GM23338 (cell line): ENCODE measurements around the gene STIM1. TPM values are rescaled to one million over a fixed set of nuclear protein-coding genes. Genes with fewer than 3 reads are reported as not detected.

Experiments used
- ATAC-seq: fragments of 200-7000 bp; cut with Tn5 transposase; 3 replicates; pipeline ENCODE4 v1.9.1; 2020
- DNase-seq: peaks from one replicate; pipeline ENCODE4 v3.0.0-alpha.2; 2015; ENCODE audit warnings: low spot score
- H2AFZ ChIP-seq: fragments of 200-600 bp; sonication (generic); 2 replicates; pipeline ENCODE4 v1.8.0; 2016; ENCODE audit warnings: antibody characterized with exemption, mild to moderate bottlenecking, moderate library complexity
- H3F3A ChIP-seq: fragments of 200-600 bp; sonication (generic); replicated peaks from 2 replicates; pipeline ENCODE4 v1.8.0; 2017; ENCODE audit warnings: antibody characterized with exemption, mixed run types, low read depth
- H3K27ac ChIP-seq: fragments of 200-600 bp; sonication (generic); 2 replicates; pipeline ENCODE4 v1.6.1; 2016; ENCODE audit warnings: low read depth
- H3K27me3 ChIP-seq: fragments of 200-600 bp; sonication (generic); 2 replicates; pipeline ENCODE4 v1.8.0; 2016; ENCODE audit warnings: mild to moderate bottlenecking, mixed run types, moderate library complexity; ENCODE audit not compliant: insufficient read depth
- H3K36me3 ChIP-seq: fragments of 200-600 bp; sonication (generic); 2 replicates; pipeline ENCODE4 v1.8.0; 2016; ENCODE audit warnings: mild to moderate bottlenecking; ENCODE audit not compliant: insufficient read depth
- H3K4me1 ChIP-seq: fragments of 200-600 bp; sonication (generic); 2 replicates; pipeline ENCODE4 v1.8.0; 2016; ENCODE audit warnings: mild to moderate bottlenecking, moderate library complexity; ENCODE audit not compliant: insufficient read depth
- H3K4me2 ChIP-seq: fragments of 200-600 bp; sonication (generic); 2 replicates; pipeline ENCODE4 v1.7.1; 2017; ENCODE audit warnings: mixed run types
- H3K4me3 ChIP-seq: fragments of 200-600 bp; sonication (generic); 2 replicates; pipeline ENCODE4 v1.6.1; 2016; ENCODE audit warnings: mixed run types
- H3K79me2 ChIP-seq: fragments of 200-600 bp; sonication (generic); replicated peaks from 2 replicates; pipeline ENCODE4 v1.8.0; 2017; ENCODE audit warnings: mild to moderate bottlenecking; ENCODE audit not compliant: insufficient read depth
- H3K9me2 ChIP-seq: fragments of 200-600 bp; sonication (generic); 2 replicates; pipeline ENCODE4 v1.8.0; 2017; ENCODE audit not compliant: insufficient read depth
- H4K20me1 ChIP-seq: fragments of 200-600 bp; sonication (generic); replicated peaks from 2 replicates; pipeline ENCODE4 v1.8.0; 2017; ENCODE audit warnings: mild to moderate bottlenecking; ENCODE audit not compliant: insufficient read depth
- H3K27ac Mint-ChIP-seq: 2 replicates; pipeline ENCODE4 v1.8.0; 2020; ENCODE audit warnings: inconsistent platforms, mild to moderate bottlenecking, moderate library complexity, mixed read lengths
- H3K27me3 Mint-ChIP-seq: 3 replicates; pipeline ENCODE4 v1.8.0; 2022; ENCODE audit warnings: low read depth, mild to moderate bottlenecking, moderate library complexity, mixed read lengths, inconsistent platforms; ENCODE audit not compliant: insufficient read depth, poor library complexity
- H3K36me3 Mint-ChIP-seq: 3 replicates; pipeline ENCODE4 v1.8.0; 2021; ENCODE audit warnings: low read depth, mild to moderate bottlenecking, inconsistent platforms, moderate library complexity, mixed read lengths
- H3K4me1 Mint-ChIP-seq: 3 replicates; pipeline ENCODE4 v1.8.0; 2020; ENCODE audit warnings: mild to moderate bottlenecking, inconsistent platforms, mixed read lengths
- H3K4me3 Mint-ChIP-seq: 3 replicates; pipeline ENCODE4 v1.8.0; 2021; ENCODE audit warnings: moderate library complexity, mild to moderate bottlenecking, inconsistent platforms, mixed read lengths
- H3K9me3 Mint-ChIP-seq: 3 replicates; pipeline ENCODE4 v1.8.0; 2020; ENCODE audit warnings: moderate library complexity, mild to moderate bottlenecking, inconsistent platforms, mixed read lengths
- CREB1 ChIP-seq: fragments of 250-450 bp; sonication (Bioruptor Pico); IDR thresholded peaks from 2 replicates; pipeline ENCODE4 v1.5.0; 2020; ENCODE audit warnings: low read depth, mild to moderate bottlenecking, moderate library complexity
- EZH2 ChIP-seq: fragments of 200-600 bp; sonication (generic); IDR thresholded peaks from one replicate; pipeline ENCODE4 v1.8.0; 2017; ENCODE audit warnings: antibody characterized with exemption, mild to moderate bottlenecking, low read depth; ENCODE audit not compliant: unreplicated experiment
- EZH2phosphoT487 ChIP-seq: fragments of 200-600 bp; sonication (generic); IDR thresholded peaks from one replicate; pipeline ENCODE4 v1.8.1; 2018; ENCODE audit warnings: antibody characterized with exemption; ENCODE audit not compliant: unreplicated experiment
- JUNB ChIP-seq: IDR thresholded peaks from one replicate; pipeline ENCODE4 v1.6.1; 2016; ENCODE audit warnings: antibody characterized with exemption; ENCODE audit not compliant: unreplicated experiment
- NANOG ChIP-seq: IDR thresholded peaks from 2 replicates; pipeline ENCODE4 v1.6.1; 2016; ENCODE audit warnings: antibody characterized with exemption, borderline replicate concordance
- POLR2AphosphoS5 ChIP-seq: IDR thresholded peaks from 2 replicates; pipeline ENCODE4 v1.6.1; 2016; ENCODE audit warnings: antibody characterized with exemption, low read depth
- STAT1 ChIP-seq: IDR thresholded peaks from one replicate; pipeline ENCODE4 v1.6.1; 2016; ENCODE audit warnings: antibody characterized with exemption; ENCODE audit not compliant: unreplicated experiment
- ZNF114 ChIP-seq: fragments of 250-450 bp; sonication (Bioruptor Pico); IDR thresholded peaks from 2 replicates; pipeline ENCODE4 v1.5.0; 2020; ENCODE audit warnings: mild to moderate bottlenecking, moderate library complexity
- ZNF331 ChIP-seq: fragments of 250-450 bp; sonication (Bioruptor Pico); IDR thresholded peaks from 2 replicates; pipeline ENCODE4 v1.5.0; 2020; ENCODE audit warnings: low read depth, mild to moderate bottlenecking, moderate library complexity
- polyA plus RNA-seq: library from polyadenylated mRNA; unstranded; fragments of >200 nt; fragmentation: Nextera tagmentation; extraction: Ambion mirVana; gene quantifications from 2 replicates; pipeline ENCODE4 v1.2.1, GENCODE V29; 2016
- total RNA-seq: library from RNA; depleted of rRNA; stranded (reverse); fragments of >200 nt; shearing (Covaris generic); gene quantifications from 2 replicates; pipeline ENCODE4 v1.2.3, GENCODE V29; 2014
- TF ChIP-seq, protein P1 (sequence below): IDR thresholded peaks from 2 replicates; pipeline ENCODE4 v1.6.1; 2016; ENCODE audit warnings: antibody characterized with exemption
- TF ChIP-seq, protein P2 (sequence below): fragments of 250-450 bp; sonication (Bioruptor Pico); IDR thresholded peaks from 2 replicates; pipeline ENCODE4 v1.5.0; 2020; ENCODE audit warnings: mild to moderate bottlenecking, moderate library complexity
- TF ChIP-seq, protein P3 (sequence below): IDR thresholded peaks from one replicate; pipeline ENCODE4 v1.6.1; 2018; ENCODE audit warnings: antibody characterized with exemption; ENCODE audit not compliant: unreplicated experiment
- TF ChIP-seq, protein P4 (sequence below), 2 experiments: fragments of 200-600 bp in 1 of 2; sonication (generic) in 1 of 2; conservative IDR thresholded peaks; 2 replicates each; pipeline versions ENCODE4 v1.5.1 to v1.6.1; 2016 to 2017; ENCODE audit warnings: antibody characterized with exemption in 2 of 2, low read depth in 2 of 2, mild to moderate bottlenecking in 2 of 2, moderate library complexity in 1 of 2

STIM1 gene
- total and polyA plus RNA-seq, 2 experiments from 2014 or later = 3.5 to 14.0 TPM

DNA sequence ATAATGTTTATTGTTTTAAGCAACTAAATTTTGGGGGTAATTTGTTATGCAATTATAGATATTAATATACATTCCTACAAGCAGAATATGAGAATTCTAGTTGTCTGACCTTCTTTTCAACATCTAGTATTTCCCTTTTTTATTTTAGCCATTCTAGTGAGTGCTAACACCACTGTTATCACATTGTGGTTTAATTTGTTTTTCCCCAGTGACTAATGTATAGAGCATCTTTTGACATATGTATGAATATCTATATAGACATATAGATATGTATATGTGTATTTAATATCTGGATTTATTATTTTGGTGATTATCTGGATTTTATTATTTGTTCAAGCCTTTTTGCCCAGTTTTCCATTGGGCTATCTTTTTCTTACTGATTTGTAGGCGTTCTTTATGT is 66.6 kb downstream of the STIM1 start:
- Histone ChIP-seq H3K4me3 (no peak overlapping the region), H3K4me1 (no peaks in the 10 kb centered on the region), H3K27me3 (no peaks in the 10 kb centered on the region), H3K9me2 (no peaks in the 10 kb centered on the region; the same call in 1 of the 2 replicates), H3K36me3 (no peaks in the 10 kb centered on the region), H3F3A (no peaks in the 10 kb centered on the region), H2AFZ (no peak overlapping the region), H4K20me1 (no peaks in the 10 kb centered on the region), H3K4me2 (no peak overlapping the region), H3K79me2 (no peaks in the 10 kb centered on the region), H3K27ac (no peak overlapping the region)
- DNase-seq = no peak
- Mint-ChIP-seq H3K36me3 (no peaks in the 10 kb centered on the region; the same call in 2 of the 3 replicates), H3K4me1 (no peaks in the 10 kb centered on the region), H3K4me3 (no peak overlapping the region), H3K9me3 (no peaks in the 10 kb centered on the region; the same call in 1 of the 3 replicates), H3K27ac (no peak overlapping the region), H3K27me3 (no peaks in the 10 kb centered on the region)
- TF ChIP-seq JUNB (no peak), ZNF331 (CRISPR knock-in tag) (no peak), STAT1 (no peak), NANOG (no peak), CREB1 (no peak), EZH2 (no peak), POLR2AphosphoS5 (no peak), ZNF114 (CRISPR knock-in tag) (no peak), EZH2phosphoT487 (no peak)
- TF ChIP-seq, protein P1, sequence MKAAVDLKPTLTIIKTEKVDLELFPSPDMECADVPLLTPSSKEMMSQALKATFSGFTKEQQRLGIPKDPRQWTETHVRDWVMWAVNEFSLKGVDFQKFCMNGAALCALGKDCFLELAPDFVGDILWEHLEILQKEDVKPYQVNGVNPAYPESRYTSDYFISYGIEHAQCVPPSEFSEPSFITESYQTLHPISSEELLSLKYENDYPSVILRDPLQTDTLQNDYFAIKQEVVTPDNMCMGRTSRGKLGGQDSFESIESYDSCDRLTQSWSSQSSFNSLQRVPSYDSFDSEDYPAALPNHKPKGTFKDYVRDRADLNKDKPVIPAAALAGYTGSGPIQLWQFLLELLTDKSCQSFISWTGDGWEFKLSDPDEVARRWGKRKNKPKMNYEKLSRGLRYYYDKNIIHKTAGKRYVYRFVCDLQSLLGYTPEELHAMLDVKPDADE = no peak
- TF ChIP-seq, protein P2, sequence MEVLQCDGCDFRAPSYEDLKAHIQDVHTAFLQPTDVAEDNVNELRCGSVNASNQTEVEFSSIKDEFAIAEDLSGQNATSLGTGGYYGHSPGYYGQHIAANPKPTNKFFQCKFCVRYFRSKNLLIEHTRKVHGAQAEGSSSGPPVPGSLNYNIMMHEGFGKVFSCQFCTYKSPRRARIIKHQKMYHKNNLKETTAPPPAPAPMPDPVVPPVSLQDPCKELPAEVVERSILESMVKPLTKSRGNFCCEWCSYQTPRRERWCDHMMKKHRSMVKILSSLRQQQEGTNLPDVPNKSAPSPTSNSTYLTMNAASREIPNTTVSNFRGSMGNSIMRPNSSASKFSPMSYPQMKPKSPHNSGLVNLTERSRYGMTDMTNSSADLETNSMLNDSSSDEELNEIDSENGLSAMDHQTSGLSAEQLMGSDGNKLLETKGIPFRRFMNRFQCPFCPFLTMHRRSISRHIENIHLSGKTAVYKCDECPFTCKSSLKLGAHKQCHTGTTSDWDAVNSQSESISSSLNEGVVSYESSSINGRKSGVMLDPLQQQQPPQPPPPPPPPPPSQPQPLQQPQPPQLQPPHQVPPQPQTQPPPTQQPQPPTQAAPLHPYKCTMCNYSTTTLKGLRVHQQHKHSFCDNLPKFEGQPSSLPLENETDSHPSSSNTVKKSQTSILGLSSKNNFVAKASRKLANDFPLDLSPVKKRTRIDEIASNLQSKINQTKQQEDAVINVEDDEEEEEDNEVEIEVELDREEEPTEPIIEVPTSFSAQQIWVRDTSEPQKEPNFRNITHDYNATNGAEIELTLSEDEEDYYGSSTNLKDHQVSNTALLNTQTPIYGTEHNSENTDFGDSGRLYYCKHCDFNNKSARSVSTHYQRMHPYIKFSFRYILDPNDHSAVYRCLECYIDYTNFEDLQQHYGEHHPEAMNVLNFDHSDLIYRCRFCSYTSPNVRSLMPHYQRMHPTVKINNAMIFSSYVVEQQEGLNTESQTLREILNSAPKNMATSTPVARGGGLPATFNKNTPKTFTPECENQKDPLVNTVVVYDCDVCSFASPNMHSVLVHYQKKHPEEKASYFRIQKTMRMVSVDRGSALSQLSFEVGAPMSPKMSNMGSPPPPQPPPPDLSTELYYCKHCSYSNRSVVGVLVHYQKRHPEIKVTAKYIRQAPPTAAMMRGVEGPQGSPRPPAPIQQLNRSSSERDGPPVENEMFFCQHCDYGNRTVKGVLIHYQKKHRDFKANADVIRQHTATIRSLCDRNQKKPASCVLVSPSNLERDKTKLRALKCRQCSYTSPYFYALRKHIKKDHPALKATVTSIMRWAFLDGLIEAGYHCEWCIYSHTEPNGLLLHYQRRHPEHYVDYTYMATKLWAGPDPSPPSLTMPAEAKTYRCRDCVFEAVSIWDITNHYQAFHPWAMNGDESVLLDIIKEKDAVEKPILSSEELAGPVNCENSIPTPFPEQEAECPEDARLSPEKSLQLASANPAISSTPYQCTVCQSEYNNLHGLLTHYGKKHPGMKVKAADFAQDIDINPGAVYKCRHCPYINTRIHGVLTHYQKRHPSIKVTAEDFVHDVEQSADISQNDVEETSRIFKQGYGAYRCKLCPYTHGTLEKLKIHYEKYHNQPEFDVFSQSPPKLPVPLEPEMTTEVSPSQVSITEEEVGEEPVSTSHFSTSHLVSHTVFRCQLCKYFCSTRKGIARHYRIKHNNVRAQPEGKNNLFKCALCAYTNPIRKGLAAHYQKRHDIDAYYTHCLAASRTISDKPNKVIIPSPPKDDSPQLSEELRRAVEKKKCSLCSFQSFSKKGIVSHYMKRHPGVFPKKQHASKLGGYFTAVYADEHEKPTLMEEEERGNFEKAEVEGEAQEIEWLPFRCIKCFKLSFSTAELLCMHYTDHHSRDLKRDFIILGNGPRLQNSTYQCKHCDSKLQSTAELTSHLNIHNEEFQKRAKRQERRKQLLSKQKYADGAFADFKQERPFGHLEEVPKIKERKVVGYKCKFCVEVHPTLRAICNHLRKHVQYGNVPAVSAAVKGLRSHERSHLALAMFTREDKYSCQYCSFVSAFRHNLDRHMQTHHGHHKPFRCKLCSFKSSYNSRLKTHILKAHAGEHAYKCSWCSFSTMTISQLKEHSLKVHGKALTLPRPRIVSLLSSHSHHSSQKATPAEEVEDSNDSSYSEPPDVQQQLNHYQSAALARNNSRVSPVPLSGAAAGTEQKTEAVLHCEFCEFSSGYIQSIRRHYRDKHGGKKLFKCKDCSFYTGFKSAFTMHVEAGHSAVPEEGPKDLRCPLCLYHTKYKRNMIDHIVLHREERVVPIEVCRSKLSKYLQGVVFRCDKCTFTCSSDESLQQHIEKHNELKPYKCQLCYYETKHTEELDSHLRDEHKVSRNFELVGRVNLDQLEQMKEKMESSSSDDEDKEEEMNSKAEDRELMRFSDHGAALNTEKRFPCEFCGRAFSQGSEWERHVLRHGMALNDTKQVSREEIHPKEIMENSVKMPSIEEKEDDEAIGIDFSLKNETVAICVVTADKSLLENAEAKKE (CRISPR knock-in tag) = no peak
- TF ChIP-seq, protein P3, sequence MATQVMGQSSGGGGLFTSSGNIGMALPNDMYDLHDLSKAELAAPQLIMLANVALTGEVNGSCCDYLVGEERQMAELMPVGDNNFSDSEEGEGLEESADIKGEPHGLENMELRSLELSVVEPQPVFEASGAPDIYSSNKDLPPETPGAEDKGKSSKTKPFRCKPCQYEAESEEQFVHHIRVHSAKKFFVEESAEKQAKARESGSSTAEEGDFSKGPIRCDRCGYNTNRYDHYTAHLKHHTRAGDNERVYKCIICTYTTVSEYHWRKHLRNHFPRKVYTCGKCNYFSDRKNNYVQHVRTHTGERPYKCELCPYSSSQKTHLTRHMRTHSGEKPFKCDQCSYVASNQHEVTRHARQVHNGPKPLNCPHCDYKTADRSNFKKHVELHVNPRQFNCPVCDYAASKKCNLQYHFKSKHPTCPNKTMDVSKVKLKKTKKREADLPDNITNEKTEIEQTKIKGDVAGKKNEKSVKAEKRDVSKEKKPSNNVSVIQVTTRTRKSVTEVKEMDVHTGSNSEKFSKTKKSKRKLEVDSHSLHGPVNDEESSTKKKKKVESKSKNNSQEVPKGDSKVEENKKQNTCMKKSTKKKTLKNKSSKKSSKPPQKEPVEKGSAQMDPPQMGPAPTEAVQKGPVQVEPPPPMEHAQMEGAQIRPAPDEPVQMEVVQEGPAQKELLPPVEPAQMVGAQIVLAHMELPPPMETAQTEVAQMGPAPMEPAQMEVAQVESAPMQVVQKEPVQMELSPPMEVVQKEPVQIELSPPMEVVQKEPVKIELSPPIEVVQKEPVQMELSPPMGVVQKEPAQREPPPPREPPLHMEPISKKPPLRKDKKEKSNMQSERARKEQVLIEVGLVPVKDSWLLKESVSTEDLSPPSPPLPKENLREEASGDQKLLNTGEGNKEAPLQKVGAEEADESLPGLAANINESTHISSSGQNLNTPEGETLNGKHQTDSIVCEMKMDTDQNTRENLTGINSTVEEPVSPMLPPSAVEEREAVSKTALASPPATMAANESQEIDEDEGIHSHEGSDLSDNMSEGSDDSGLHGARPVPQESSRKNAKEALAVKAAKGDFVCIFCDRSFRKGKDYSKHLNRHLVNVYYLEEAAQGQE = no peak
- TF ChIP-seq, protein P4, sequence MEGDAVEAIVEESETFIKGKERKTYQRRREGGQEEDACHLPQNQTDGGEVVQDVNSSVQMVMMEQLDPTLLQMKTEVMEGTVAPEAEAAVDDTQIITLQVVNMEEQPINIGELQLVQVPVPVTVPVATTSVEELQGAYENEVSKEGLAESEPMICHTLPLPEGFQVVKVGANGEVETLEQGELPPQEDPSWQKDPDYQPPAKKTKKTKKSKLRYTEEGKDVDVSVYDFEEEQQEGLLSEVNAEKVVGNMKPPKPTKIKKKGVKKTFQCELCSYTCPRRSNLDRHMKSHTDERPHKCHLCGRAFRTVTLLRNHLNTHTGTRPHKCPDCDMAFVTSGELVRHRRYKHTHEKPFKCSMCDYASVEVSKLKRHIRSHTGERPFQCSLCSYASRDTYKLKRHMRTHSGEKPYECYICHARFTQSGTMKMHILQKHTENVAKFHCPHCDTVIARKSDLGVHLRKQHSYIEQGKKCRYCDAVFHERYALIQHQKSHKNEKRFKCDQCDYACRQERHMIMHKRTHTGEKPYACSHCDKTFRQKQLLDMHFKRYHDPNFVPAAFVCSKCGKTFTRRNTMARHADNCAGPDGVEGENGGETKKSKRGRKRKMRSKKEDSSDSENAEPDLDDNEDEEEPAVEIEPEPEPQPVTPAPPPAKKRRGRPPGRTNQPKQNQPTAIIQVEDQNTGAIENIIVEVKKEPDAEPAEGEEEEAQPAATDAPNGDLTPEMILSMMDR (conservative IDR thresholded peaks at IDR 0.05; ENCODE audit: low read depth in 2 of 2) = no peak
- no peak for ATAC-seq
